Lower leg skin (tissue), 4 donors: ENCODE results near the gene CNOT1. TPM values are rescaled to one million over a fixed set of nuclear protein-coding genes. Genes with fewer than 3 reads are reported as not detected.
A peak's percentile ranks its signal among the peaks of the same experiment; 100 is the strongest.

ENCODE experiments used
- DNase-seq, 2 donors: peaks; one replicate each; pipeline ENCODE4 v3.0.0-alpha.2; 2019; ENCODE audit warnings: low spot score in 2 of 2
- H3K4me3 ChIP-seq: fragments of 200-600 bp; sonication (generic); 2 replicates; pipeline ENCODE4 v1.5.1; 2017; ENCODE audit warnings: mild to moderate bottlenecking, low read depth; ENCODE audit not compliant: poor library complexity, severe bottlenecking
- POLR2A ChIP-seq, 2 donors: fragments of 450-650 bp; IDR thresholded peaks; one replicate each; pipeline ENCODE4 v1.6.1; 2016 to 2017; ENCODE audit warnings: antibody characterized with exemption in 2 of 2, mild to moderate bottlenecking in 1 of 2, moderate library complexity in 1 of 2
- WGBS, 2 donors: methylation state at CpG; one replicate each; pipeline ENCODE4 v1.1.5; 2018; 5-methylcytosine and 5-hydroxymethylcytosine counted together
- intact Hi-C: fragments of 100-400 bp; cut with DNase I; formaldehyde crosslinking; loops from one replicate; pipeline ENCODE4 v1.15.0; 2023; ENCODE audit warnings: low total_unique reads
- total RNA-seq, 4 donors: library from RNA; depleted of rRNA; stranded (reverse); fragments of >200 nt; gene quantifications; one replicate each; pipeline ENCODE4 v1.1.0, GENCODE V29; 2016
- TF ChIP-seq, protein P1 (sequence below), 3 donors: fragments of 450-650 bp; IDR thresholded peaks; one replicate each; pipeline ENCODE4 v1.5.1; 2016; ENCODE audit warnings: antibody characterized with exemption in 3 of 3, mild to moderate bottlenecking in 3 of 3, moderate library complexity in 2 of 3

CNOT1 gene
- 100 to 1,000 TPM in 2 of 4 donors, 10 to 100 TPM in 2; 80.1 to 118 (median 102) TPM for total RNA-seq

DNA sequence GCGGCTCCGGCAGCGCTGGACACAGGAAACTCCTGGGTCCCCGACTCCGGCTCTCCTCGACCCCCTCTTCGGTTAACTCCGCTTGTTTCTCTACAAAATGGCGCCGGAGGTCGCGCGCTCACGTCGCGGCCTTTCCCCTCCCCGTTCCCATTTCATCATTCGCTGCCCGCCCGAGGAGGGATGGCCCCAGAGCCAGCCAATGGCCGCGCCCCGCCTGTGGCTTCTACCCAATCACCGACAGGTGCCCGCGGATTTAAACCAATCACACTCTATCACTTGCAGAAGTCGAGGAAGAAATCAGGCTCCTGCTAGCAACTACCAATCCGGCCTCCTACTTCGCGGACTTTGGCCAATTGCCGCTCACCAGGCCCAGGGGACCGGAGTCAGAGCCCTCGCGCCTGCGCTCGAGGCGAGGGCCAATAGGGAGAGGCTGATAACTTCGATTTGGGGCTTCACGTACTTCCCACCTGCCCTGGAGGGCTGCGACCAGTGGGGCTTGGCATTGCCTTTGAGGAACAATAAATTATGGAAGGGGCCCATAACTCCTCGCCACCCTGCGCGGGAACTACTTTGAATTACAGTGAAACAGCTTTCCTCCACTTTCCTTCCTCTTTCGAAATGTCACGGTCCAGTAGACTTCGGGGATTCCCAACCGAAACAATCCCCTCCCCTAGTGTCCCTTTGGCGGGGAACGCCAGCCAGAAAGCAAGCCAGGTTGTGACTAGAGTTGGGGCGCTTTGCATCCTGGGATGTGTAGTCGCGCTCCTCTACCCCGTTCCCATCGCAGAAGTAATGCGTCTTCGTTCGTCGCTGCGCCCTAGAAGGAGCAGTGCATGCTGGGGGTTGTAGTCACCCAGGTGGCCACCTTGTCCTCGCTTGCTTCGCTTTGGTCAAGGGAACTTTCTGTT, at the start of gene CNOT1:
TSS of gene CNOT1 (minus strand) at position 94 of the 908 bp plus-strand sequence. CDS start 30,489 bp downstream, outside the sequence.
- peak; percentile 99 to 100 for DNase-seq
- intact Hi-C loops: no loop called here
- peak in 1 of 2 donors; percentile 29 for TF ChIP-seq POLR2A (IDR thresholded peaks at IDR 0.05)
- TF ChIP-seq, protein P1, sequence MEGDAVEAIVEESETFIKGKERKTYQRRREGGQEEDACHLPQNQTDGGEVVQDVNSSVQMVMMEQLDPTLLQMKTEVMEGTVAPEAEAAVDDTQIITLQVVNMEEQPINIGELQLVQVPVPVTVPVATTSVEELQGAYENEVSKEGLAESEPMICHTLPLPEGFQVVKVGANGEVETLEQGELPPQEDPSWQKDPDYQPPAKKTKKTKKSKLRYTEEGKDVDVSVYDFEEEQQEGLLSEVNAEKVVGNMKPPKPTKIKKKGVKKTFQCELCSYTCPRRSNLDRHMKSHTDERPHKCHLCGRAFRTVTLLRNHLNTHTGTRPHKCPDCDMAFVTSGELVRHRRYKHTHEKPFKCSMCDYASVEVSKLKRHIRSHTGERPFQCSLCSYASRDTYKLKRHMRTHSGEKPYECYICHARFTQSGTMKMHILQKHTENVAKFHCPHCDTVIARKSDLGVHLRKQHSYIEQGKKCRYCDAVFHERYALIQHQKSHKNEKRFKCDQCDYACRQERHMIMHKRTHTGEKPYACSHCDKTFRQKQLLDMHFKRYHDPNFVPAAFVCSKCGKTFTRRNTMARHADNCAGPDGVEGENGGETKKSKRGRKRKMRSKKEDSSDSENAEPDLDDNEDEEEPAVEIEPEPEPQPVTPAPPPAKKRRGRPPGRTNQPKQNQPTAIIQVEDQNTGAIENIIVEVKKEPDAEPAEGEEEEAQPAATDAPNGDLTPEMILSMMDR (IDR thresholded peaks at IDR 0.05): peak in 1 of 3 donors; percentile 23
- WGBS, 2 donors: 0% methylated on average over 56 to 60 of the region's 61 CpGs
- peak within 1 kb of the TSS; percentile 91 for H3K4me3 ChIP-seq

DNA sequence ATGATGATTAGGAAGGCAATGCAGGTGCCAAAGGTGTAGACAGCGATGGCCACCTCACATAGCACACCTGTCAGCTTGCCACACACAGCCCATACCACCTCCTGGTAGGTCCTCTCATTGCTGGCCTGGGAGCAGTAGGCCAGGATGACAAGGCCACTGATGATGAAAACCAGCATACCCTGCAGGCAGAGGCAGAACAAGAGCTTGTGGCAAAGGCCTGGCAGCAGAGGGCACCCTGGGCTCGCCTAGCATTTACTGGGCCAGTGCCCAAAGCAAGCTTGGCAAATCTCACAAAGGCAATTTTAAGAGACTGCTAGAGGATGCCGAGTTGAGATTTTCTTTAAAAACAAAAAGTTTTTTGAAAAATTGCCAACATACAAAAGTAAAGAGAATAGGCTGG, 49.1 kb upstream of the CNOT1 start:
- TF ChIP-seq POLR2A (IDR thresholded peaks at IDR 0.05): no peak
- TF ChIP-seq, protein P1 (IDR thresholded peaks at IDR 0.05): no peak
- intact Hi-C loops: no loop called here
- no peak overlapping the region for H3K4me3 ChIP-seq
- WGBS, 2 donors: 55 to 65% methylated on average over 3 of the region's 3 CpGs
- DNase-seq: no peak

DNA sequence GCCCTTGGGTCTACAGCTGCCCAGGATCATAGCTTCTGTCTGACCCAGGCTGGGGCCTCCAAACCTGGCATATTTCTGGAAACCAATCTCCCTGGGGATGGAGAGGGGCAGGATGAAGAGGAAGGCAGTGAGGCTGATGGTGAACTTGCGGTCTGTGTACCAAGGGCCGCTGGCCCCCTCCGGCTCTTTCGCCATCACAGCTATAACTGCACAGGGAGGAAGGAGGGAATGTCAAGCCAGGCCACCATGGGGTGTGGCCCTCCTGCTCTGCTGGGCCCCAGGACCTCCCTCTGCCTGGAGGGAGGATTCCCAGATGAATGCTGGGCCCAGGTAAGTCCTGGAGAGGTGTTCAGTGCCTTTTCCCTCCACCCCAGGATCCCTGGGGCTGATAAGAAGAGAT, 48.6 kb upstream of the CNOT1 start:
- TF ChIP-seq, protein P1 (IDR thresholded peaks at IDR 0.05): no peak
- no peak for TF ChIP-seq POLR2A (IDR thresholded peaks at IDR 0.05)
- intact Hi-C loops: no loop called here
- 89 to 98% methylated on average over 4 of the region's 4 CpGs for WGBS, 2 donors
- no peak for DNase-seq
- H3K4me3 ChIP-seq: no peak overlapping the region

DNA sequence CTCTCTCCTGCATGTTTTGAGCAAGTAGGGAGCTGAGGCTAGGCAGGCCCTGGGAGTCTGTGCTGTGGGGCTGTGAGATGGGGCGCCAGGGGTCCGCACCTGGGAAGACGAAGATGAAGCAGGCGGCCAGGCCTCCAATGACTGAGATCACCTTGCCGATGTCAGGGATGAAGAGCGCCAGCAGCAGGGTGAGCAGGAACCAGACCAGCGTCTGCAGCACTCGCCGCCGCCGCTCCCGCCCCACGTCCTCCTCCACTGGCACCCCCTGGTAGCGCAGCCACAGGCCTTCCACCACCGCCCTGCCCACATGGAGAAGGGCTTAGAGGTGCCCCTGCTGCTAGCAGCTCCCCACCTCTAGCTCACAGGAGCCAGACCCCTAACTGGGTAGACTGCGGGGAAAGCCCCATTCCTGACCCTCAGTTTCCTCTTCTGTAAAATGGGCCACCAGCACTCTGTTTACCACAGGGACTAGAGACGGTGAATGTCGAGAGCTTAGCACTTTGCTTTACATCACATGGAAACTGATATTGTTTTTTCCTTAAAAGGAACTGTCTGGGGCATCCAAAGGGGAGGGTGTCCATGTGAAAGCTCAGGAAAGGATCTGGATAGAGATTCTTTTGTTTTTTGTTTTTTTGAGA, 41.4 kb upstream of the CNOT1 start:
- intact Hi-C loops: no loop called here
- DNase-seq: no peak
- no peak for TF ChIP-seq POLR2A (IDR thresholded peaks at IDR 0.05)
- TF ChIP-seq, protein P1 (IDR thresholded peaks at IDR 0.05): no peak
- 96 to 97% methylated on average over 7 to 18 of the region's 18 CpGs for WGBS, 2 donors
- no peak overlapping the region for H3K4me3 ChIP-seq

DNA sequence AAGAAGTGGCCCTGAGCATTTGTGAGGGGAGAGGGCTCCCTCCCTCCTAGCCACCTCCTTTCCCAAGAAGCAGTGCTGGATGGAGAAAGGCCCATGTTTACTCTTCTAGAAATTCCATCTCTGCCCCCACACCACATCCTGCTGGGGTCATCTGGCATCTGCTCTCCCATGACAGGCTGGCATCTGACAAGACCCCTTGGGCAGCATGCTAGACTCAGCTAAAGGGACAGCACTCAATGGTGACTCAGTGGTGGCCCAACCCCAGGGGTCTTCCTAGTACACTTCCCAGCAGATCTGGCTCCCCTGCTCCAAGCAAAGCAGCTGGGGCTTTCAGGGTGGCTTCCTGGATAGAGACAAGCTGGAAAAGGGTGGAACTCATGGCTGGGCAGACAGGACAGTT, 40.6 kb upstream of the CNOT1 start:
- DNase-seq: no peak
- intact Hi-C loops: no loop called here
- H3K4me3 ChIP-seq: no peak overlapping the region
- TF ChIP-seq, protein P1 (IDR thresholded peaks at IDR 0.05): no peak
- TF ChIP-seq POLR2A (IDR thresholded peaks at IDR 0.05): no peak
